H9 (cell line): ENCODE measurements around the gene SMAD3. TPM values are rescaled to one million over a fixed set of nuclear protein-coding genes. Genes with fewer than 3 reads are reported as not detected.

Source experiments
- DNase-seq: peaks from one replicate; pipeline ENCODE4 v3.0.0-alpha.2; 2017
- H2AFZ ChIP-seq: one replicate; pipeline ENCODE4 v1.6.1; 2013; ENCODE audit warnings: mild to moderate bottlenecking, low read length, control low read depth, moderate library complexity
- H2AK5ac ChIP-seq: 2 replicates; pipeline ENCODE4 v1.6.1; 2013; ENCODE audit warnings: low read length, control low read depth, mixed read lengths; ENCODE audit not compliant: insufficient read length
- H2BK120ac ChIP-seq: one replicate; pipeline ENCODE4 v1.6.1; 2013; ENCODE audit warnings: low read depth, mild to moderate bottlenecking, low read length, control low read depth, inconsistent platforms; ENCODE audit not compliant: poor library complexity, severe bottlenecking
- H2BK12ac ChIP-seq: 2 replicates; pipeline ENCODE4 v1.6.1; 2013; ENCODE audit warnings: low read length, control low read depth, mixed read lengths, low read depth; ENCODE audit not compliant: insufficient read length
- H2BK15ac ChIP-seq: 2 replicates; pipeline ENCODE4 v1.6.1; 2013; ENCODE audit warnings: low read depth, low read length, control low read depth
- H2BK20ac ChIP-seq: one replicate; pipeline ENCODE4 v1.6.1; 2013; ENCODE audit warnings: low read depth, mild to moderate bottlenecking, low read length, control low read depth, inconsistent platforms; ENCODE audit not compliant: poor library complexity, severe bottlenecking
- H2BK5ac ChIP-seq: 2 replicates; pipeline ENCODE4 v1.6.1; 2013; ENCODE audit warnings: low read length, control low read depth, mixed read lengths; ENCODE audit not compliant: insufficient read length
- H3K14ac ChIP-seq: 2 replicates; pipeline ENCODE4 v1.6.1; 2013; ENCODE audit warnings: low read length, control low read depth; ENCODE audit not compliant: insufficient read depth
- H3K18ac ChIP-seq: 2 replicates; pipeline ENCODE4 v1.6.1; 2013; ENCODE audit warnings: low read depth, mild to moderate bottlenecking, mixed read lengths, low read length, control low read depth; ENCODE audit not compliant: insufficient read length
- H3K23ac ChIP-seq: 2 replicates; pipeline ENCODE4 v1.6.1; 2013; ENCODE audit warnings: low read length, control low read depth, mixed read lengths, low read depth; ENCODE audit not compliant: insufficient read length
- H3K23me2 ChIP-seq: 2 replicates; pipeline ENCODE4 v1.6.1; 2013; ENCODE audit warnings: low read depth, mild to moderate bottlenecking, mixed read lengths, low read length, control low read depth; ENCODE audit not compliant: insufficient read length, poor library complexity, severe bottlenecking
- H3K27ac ChIP-seq: 2 replicates; pipeline ENCODE4 v1.5.1; 2013; ENCODE audit warnings: low read length, control low read depth, mixed read lengths, low read depth; ENCODE audit not compliant: insufficient read length
- H3K27me3 ChIP-seq: 2 replicates; pipeline ENCODE4 v1.6.1; 2013; ENCODE audit warnings: low read length, control low read depth, inconsistent platforms; ENCODE audit not compliant: insufficient read depth
- H3K4ac ChIP-seq: 2 replicates; pipeline ENCODE4 v1.6.1; 2013; ENCODE audit warnings: low read depth, mild to moderate bottlenecking, control low read depth, inconsistent platforms, low read length, moderate library complexity
- H3K4me1 ChIP-seq: 2 replicates; pipeline ENCODE4 v1.6.1; 2013; ENCODE audit warnings: low read length, control low read depth, inconsistent platforms; ENCODE audit not compliant: insufficient read depth
- H3K4me2 ChIP-seq: 2 replicates; pipeline ENCODE4 v1.6.1; 2013; ENCODE audit warnings: low read length, control low read depth, mixed read lengths; ENCODE audit not compliant: insufficient read length, insufficient read depth
- H3K56ac ChIP-seq: 2 replicates; pipeline ENCODE4 v1.6.1; 2013; ENCODE audit warnings: low read depth, mild to moderate bottlenecking, mixed read lengths, low read length, control low read depth; ENCODE audit not compliant: insufficient read length
- H3K79me1 ChIP-seq: 2 replicates; pipeline ENCODE4 v1.6.1; 2013; ENCODE audit warnings: low read depth, mild to moderate bottlenecking, moderate library complexity, low read length, control low read depth, inconsistent platforms; ENCODE audit not compliant: insufficient read depth, poor library complexity, severe bottlenecking
- H3K79me2 ChIP-seq: 2 replicates; pipeline ENCODE4 v1.6.1; 2013; ENCODE audit warnings: low read length, control low read depth, inconsistent platforms; ENCODE audit not compliant: insufficient read depth
- H3K9ac ChIP-seq: 2 replicates; pipeline ENCODE4 v1.6.1; 2013; ENCODE audit warnings: low read length, control low read depth, mixed read lengths; ENCODE audit not compliant: insufficient read length; ENCODE audit errors: extremely low read depth
- H3K9me3 ChIP-seq: one replicate; pipeline ENCODE4 v1.6.1; 2013; ENCODE audit warnings: low read depth, low read length, inconsistent platforms; ENCODE audit not compliant: control insufficient read depth
- H3T11ph ChIP-seq: one replicate; pipeline ENCODE4 v1.6.1; 2013; ENCODE audit warnings: mild to moderate bottlenecking, low read length, control low read depth, inconsistent platforms
- H4K20me1 ChIP-seq: one replicate; pipeline ENCODE4 v1.6.1; 2013; ENCODE audit not compliant: control insufficient read depth, insufficient read length, insufficient read depth
- H4K5ac ChIP-seq: 2 replicates; pipeline ENCODE4 v1.6.1; 2013; ENCODE audit warnings: low read depth, mild to moderate bottlenecking, mixed read lengths, low read length, control low read depth; ENCODE audit not compliant: insufficient read length
- H4K8ac ChIP-seq: replicated peaks from 2 replicates; pipeline ENCODE4 v1.6.1; 2013; ENCODE audit warnings: low read length, control low read depth, mixed read lengths, low read depth; ENCODE audit not compliant: insufficient read length
- H4K91ac ChIP-seq: 2 replicates; pipeline ENCODE4 v1.6.1; 2013; ENCODE audit warnings: low read depth, mild to moderate bottlenecking, moderate library complexity, mixed read lengths, low read length, control low read depth; ENCODE audit not compliant: insufficient read length
- H3K27ac Mint-ChIP-seq, 3 experiments: 2 replicates in 2 of 3; 3 replicates in 1 of 3; pipeline ENCODE4 v1.8.0; 2020 to 2021; ENCODE audit warnings: mixed read lengths in 3 of 3, mild to moderate bottlenecking in 1 of 3, moderate library complexity in 1 of 3
- H3K27me3 Mint-ChIP-seq: 2 replicates; pipeline ENCODE4 v1.8.0; 2021; ENCODE audit warnings: low read depth, mild to moderate bottlenecking, moderate library complexity, mixed read lengths
- H3K36me3 Mint-ChIP-seq, 3 experiments: 2 replicates in 2 of 3; 3 replicates in 1 of 3; pipeline ENCODE4 v1.8.0; 2020 to 2021; ENCODE audit warnings: low read depth in 3 of 3, mixed read lengths in 3 of 3; ENCODE audit not compliant: insufficient read depth in 1 of 3
- H3K4me1 Mint-ChIP-seq, 2 experiments: 2 replicates each; pipeline ENCODE4 v1.8.0; 2020; ENCODE audit warnings: mixed read lengths in 2 of 2
- H3K4me3 Mint-ChIP-seq, 2 experiments: 2 replicates in 1 of 2; 3 replicates in 1 of 2; pipeline ENCODE4 v1.8.0; 2020 to 2021; ENCODE audit warnings: mild to moderate bottlenecking in 2 of 2, mixed read lengths in 2 of 2, moderate library complexity in 1 of 2
- H3K9me3 Mint-ChIP-seq, 2 experiments: 2 replicates in 1 of 2; 3 replicates in 1 of 2; pipeline ENCODE4 v1.8.0; 2020; ENCODE audit warnings: mild to moderate bottlenecking in 2 of 2, mixed read lengths in 2 of 2, moderate library complexity in 1 of 2
- WGBS: extraction: QIAGEN DNeasy Blood & Tissue Kit; methylation state at CpG from one replicate; pipeline ENCODE4 v1.1.7; 2013; ENCODE audit warnings: missing lambda C conversion rate, low lambda C conversion rate, mixed read lengths; ENCODE audit not compliant: insufficient read length; ENCODE audit errors: extremely low coverage; 5-methylcytosine and 5-hydroxymethylcytosine counted together
- total RNA-seq: library from RNA; stranded (reverse); gene quantifications from 2 replicates; pipeline ENCODE4 v1.2.1, GENCODE V29; 2021
- TF ChIP-seq, protein P1 (sequence below): fragments of 200-600 bp; sonication (generic); conservative IDR thresholded peaks from 3 replicates; pipeline ENCODE4 v1.8.0; 2021; ENCODE audit warnings: antibody characterized with exemption, mild to moderate bottlenecking

Gene SMAD3
- total RNA-seq, 1 experiment from 2014 or later, result 26.7 TPM

DNA sequence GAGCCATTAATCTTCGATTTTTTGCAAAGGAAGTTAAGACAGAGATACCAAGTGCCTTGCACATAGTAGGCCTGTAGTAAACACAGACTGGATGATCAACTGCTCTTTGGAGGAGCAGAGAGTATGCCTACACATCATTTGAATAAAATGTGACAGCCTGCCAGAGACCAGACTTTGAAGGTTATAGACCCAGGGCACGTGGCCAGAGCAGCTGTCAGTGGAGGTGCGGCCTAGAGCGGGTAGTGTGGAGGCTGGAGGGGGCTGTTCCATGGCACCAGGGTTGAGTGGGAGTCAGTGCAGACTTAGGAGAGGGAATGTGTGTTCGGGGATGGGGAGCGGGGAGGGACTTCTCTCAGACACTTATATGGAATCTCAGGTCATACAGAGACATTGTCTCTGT, 80.8 kb downstream of the SMAD3 start:
- Histone ChIP-seq H3K27me3 (no peaks in the 10 kb centered on the region), H2BK15ac (no peak overlapping the region), H3K9me3 (no peaks in the 10 kb centered on the region), H3T11ph (no peak overlapping the region), H3K14ac (no peak overlapping the region), H2BK12ac (no peak overlapping the region), H3K9ac (no peak overlapping the region), H3K4ac (no peak overlapping the region), H3K23ac (no peak overlapping the region), H4K20me1 (no peaks in the 10 kb centered on the region), H3K56ac (no peak overlapping the region), H3K79me1 (no peaks in the 10 kb centered on the region), H4K5ac (no peak overlapping the region), H3K79me2 (no peaks in the 10 kb centered on the region), H3K23me2 (no peaks in the 10 kb centered on the region), H3K27ac (no peak overlapping the region), H2BK120ac (no peak overlapping the region), H2BK20ac (no peak overlapping the region), H4K91ac (no peak overlapping the region), H3K4me2 (no peak overlapping the region), H2AK5ac (no peak overlapping the region), H3K4me1 (peaks cover 34% of the 10 kb centered on the region; the same call in 1 of the 2 replicates), H3K18ac (no peak overlapping the region), H2BK5ac (no peak overlapping the region), H4K8ac (no peak overlapping the region), H2AFZ (no peak overlapping the region)
- Mint-ChIP-seq H3K27me3 (no peaks in the 10 kb centered on the region), H3K4me1 (peaks cover 83 to 84% of the 10 kb centered on the region in 2 experiments), H3K4me3 (peak overlapping the region in 1 of 2 experiments; percentile 60; a peak in 3 of 5 replicates), H3K9me3 (no peaks in the 10 kb centered on the region), H3K36me3 (no peaks in the 10 kb centered on the region), H3K27ac (peak overlapping the region; percentile 73 to 82 (median 79); a peak in 6 of 7 replicates)
- DNase-seq, result no peak
- TF ChIP-seq, protein P1, sequence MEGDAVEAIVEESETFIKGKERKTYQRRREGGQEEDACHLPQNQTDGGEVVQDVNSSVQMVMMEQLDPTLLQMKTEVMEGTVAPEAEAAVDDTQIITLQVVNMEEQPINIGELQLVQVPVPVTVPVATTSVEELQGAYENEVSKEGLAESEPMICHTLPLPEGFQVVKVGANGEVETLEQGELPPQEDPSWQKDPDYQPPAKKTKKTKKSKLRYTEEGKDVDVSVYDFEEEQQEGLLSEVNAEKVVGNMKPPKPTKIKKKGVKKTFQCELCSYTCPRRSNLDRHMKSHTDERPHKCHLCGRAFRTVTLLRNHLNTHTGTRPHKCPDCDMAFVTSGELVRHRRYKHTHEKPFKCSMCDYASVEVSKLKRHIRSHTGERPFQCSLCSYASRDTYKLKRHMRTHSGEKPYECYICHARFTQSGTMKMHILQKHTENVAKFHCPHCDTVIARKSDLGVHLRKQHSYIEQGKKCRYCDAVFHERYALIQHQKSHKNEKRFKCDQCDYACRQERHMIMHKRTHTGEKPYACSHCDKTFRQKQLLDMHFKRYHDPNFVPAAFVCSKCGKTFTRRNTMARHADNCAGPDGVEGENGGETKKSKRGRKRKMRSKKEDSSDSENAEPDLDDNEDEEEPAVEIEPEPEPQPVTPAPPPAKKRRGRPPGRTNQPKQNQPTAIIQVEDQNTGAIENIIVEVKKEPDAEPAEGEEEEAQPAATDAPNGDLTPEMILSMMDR, result no peak
- WGBS, result no CpG with 5 or more reads among the region's 6 CpGs
